ENCODE data around the gene CRBN. TPM values are rescaled to one million over a fixed set of nuclear protein-coding genes. Genes with fewer than 3 reads are reported as not detected.

The CRBN gene
- total and polyA plus RNA-seq, 2 donors (not counting 3 experiments of a cell fraction or from before 2014, with no cell fraction given), result 25.2 to 36.1 TPM

GRCh38 chr3:3117651-3118050 lies 61.8 kb downstream of the CRBN start:
- FAIRE-seq (no peak), DNase-seq (ENCODE audit: low read depth, low spot score) (no peak)
- ChIA-PET CTCF (no interaction called here), POLR2A (no interaction called here)
- BruUV-seq (replicated peaks), result no TSS peak
- TF ChIP-seq FOS (IDR thresholded peaks at IDR 0.05; ENCODE audit: borderline replicate concordance, insufficient read depth, low read length) (no peak), POLR2AphosphoS5 (IDR thresholded peaks at IDR 0.05; ENCODE audit: insufficient read depth, low read depth, low read length) (no peak), EZH2 (IDR thresholded peaks at IDR 0.05; ENCODE audit: borderline replicate concordance, low read depth, low read length, severe bottlenecking) (no peak), GATA2 (IDR thresholded peaks at IDR 0.05; ENCODE audit: insufficient read depth, insufficient read length, low read depth, low read length) (no peak), MYC (IDR thresholded peaks at IDR 0.05; ENCODE audit: low read depth, low read length) (no peak), JUN (IDR thresholded peaks at IDR 0.05; ENCODE audit: borderline replicate concordance, insufficient read depth, insufficient read length, low read depth) (no peak), POLR2A (IDR thresholded peaks at IDR 0.05; ENCODE audit: low read depth, low read length) (no peak)
- TF ChIP-seq, protein P1, sequence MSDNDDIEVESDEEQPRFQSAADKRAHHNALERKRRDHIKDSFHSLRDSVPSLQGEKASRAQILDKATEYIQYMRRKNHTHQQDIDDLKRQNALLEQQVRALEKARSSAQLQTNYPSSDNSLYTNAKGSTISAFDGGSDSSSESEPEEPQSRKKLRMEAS (IDR thresholded peaks at IDR 0.05; ENCODE audit: insufficient read depth, insufficient read length), result no peak
- TF ChIP-seq, protein P2, sequence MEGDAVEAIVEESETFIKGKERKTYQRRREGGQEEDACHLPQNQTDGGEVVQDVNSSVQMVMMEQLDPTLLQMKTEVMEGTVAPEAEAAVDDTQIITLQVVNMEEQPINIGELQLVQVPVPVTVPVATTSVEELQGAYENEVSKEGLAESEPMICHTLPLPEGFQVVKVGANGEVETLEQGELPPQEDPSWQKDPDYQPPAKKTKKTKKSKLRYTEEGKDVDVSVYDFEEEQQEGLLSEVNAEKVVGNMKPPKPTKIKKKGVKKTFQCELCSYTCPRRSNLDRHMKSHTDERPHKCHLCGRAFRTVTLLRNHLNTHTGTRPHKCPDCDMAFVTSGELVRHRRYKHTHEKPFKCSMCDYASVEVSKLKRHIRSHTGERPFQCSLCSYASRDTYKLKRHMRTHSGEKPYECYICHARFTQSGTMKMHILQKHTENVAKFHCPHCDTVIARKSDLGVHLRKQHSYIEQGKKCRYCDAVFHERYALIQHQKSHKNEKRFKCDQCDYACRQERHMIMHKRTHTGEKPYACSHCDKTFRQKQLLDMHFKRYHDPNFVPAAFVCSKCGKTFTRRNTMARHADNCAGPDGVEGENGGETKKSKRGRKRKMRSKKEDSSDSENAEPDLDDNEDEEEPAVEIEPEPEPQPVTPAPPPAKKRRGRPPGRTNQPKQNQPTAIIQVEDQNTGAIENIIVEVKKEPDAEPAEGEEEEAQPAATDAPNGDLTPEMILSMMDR (IDR thresholded peaks at IDR 0.05; ENCODE audit: extremely low read depth in 1 of 2, insufficient read depth in 1 of 2, low read depth in 1 of 2, low read length in 2 of 2), result no peak
- Histone ChIP-seq H3K9me1 (replicated peaks; ENCODE audit: control insufficient read depth, extremely low read depth, insufficient read depth, low read length) (no peaks in the 10 kb centered on the region), H3K36me3 (ENCODE audit: control insufficient read depth in 2 of 2, extremely low read depth in 1 of 2, insufficient read depth in 2 of 2, low read length in 2 of 2) (no peaks in the 10 kb centered on the region), H3K27me3 (ENCODE audit: control insufficient read depth in 2 of 2, insufficient read depth in 2 of 2, low read length in 2 of 2) (no peaks in the 10 kb centered on the region), H4K20me1 (replicated peaks; ENCODE audit: control insufficient read depth, extremely low read depth, insufficient read depth, low read length) (no peaks in the 10 kb centered on the region), H3K27ac (ENCODE audit: insufficient read depth, low read depth, low read length) (no peak overlapping the region), H3K79me2 (ENCODE audit: control insufficient read depth, insufficient read depth, low read length) (no peaks in the 10 kb centered on the region), H2AFZ (ENCODE audit: low read depth, low read length) (no peak overlapping the region), H3K9me3 (replicated peaks; ENCODE audit: control insufficient read depth, insufficient read depth, low read length) (no peaks in the 10 kb centered on the region), H3K4me2 (ENCODE audit: insufficient read depth, low read length) (no peak overlapping the region), H3K4me3 (replicated peaks in 1 of 3; ENCODE audit: insufficient read depth in 1 of 3, low read depth in 1 of 3, low read length in 3 of 3) (no peak overlapping the region), H3K4me1 (ENCODE audit: control insufficient read depth, extremely low read depth, insufficient read depth, low read length) (no peaks in the 10 kb centered on the region), H3K9ac (replicated peaks; ENCODE audit: extremely low read depth, insufficient read depth, low read length) (no peak overlapping the region)
- intact Hi-C loops (cut with micrococcal nuclease), result no loop called here
- dilution Hi-C loops (cut with MboI; ENCODE audit: extremely low pct_ligation_motif_present, low sequenced_read_pairs), result no loop called here
